RWPE2 (cell line): ENCODE data around the gene SMYD3.

Source experiments
- ATAC-seq: fragments of 200-7000 bp; cut with Tn5 transposase; 3 replicates; pipeline ENCODE4 v1.9.1; 2021; ENCODE audit warnings: low read depth
- DNase-seq: peaks from one replicate; pipeline ENCODE4 v3.0.0-alpha.2; 2020; ENCODE audit warnings: low spot score
- H3K27ac ChIP-seq: fragments of 450-650 bp; 2 replicates; pipeline ENCODE4 v1.5.1; 2017; ENCODE audit warnings: mild to moderate bottlenecking; ENCODE audit not compliant: poor library complexity, severe bottlenecking
- H3K27me3 ChIP-seq: fragments of 250-450 bp; sonication (Bioruptor Pico); 2 replicates; pipeline ENCODE4 v1.5.1; 2021; ENCODE audit warnings: mild to moderate bottlenecking, moderate library complexity; ENCODE audit not compliant: insufficient read depth, poor library complexity, severe bottlenecking
- H3K36me3 ChIP-seq: fragments of 250-450 bp; sonication (Bioruptor Pico); 2 replicates; pipeline ENCODE4 v1.5.1; 2020; ENCODE audit warnings: low read depth, mild to moderate bottlenecking, moderate library complexity
- H3K4me1 ChIP-seq: fragments of 250-450 bp; sonication (Bioruptor Pico); 2 replicates; pipeline ENCODE4 v1.5.1; 2021; ENCODE audit warnings: mild to moderate bottlenecking, moderate library complexity; ENCODE audit not compliant: insufficient read depth, poor library complexity, severe bottlenecking
- H3K4me3 ChIP-seq: fragments of 250-450 bp; sonication (Bioruptor Pico); 2 replicates; pipeline ENCODE4 v1.5.1; 2021; ENCODE audit warnings: mild to moderate bottlenecking, moderate library complexity; ENCODE audit not compliant: severe bottlenecking
- H3K9me3 ChIP-seq: fragments of 250-450 bp; sonication (Bioruptor Pico); 2 replicates; pipeline ENCODE4 v1.5.1; 2021; ENCODE audit warnings: mild to moderate bottlenecking, moderate library complexity; ENCODE audit not compliant: severe bottlenecking
- CTCF ChIP-seq: fragments of 450-650 bp; IDR thresholded peaks from one replicate; pipeline ENCODE4 v1.5.1; 2017; ENCODE audit warnings: mild to moderate bottlenecking, moderate library complexity; ENCODE audit not compliant: poor library complexity, severe bottlenecking

Gene SMYD3

GRCh38 chr1:246232126-246232525 is 275.0 kb downstream of the SMYD3 start:
- H3K27ac ChIP-seq = no peak overlapping the region
- ATAC-seq (no peak), DNase-seq (no peak)
- no peaks in the 10 kb centered on the region for H3K27me3 ChIP-seq
- H3K9me3 ChIP-seq = no peaks in the 10 kb centered on the region
- no peaks in the 10 kb centered on the region for H3K4me1 ChIP-seq
- no peaks in the 10 kb centered on the region for H3K36me3 ChIP-seq
- TF ChIP-seq CTCF = no peak
- H3K4me3 ChIP-seq = no peak overlapping the region

DNA sequence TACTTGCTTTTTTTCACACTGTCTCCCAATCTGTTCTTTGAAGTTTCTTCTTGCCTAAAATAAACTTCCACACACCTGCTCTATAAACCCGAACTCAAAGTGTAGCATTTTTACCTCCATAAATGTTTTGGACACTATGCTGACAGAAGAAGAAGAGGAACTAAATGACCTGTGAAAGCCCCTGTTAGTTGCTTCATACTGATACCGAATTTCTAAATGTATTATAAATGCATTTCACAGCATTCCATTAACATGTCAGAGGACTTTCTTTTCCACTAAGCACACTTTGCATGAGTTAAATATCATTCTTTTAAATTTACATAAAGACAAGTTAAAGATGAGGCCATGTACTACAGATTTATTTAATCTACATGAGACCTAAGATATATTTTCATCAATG is 281.0 kb downstream of the SMYD3 start:
- no peak for TF ChIP-seq CTCF
- no peak overlapping the region for H3K4me3 ChIP-seq
- no peaks in the 10 kb centered on the region for H3K36me3 ChIP-seq
- no peak overlapping the region for H3K27ac ChIP-seq
- ATAC-seq (no peak), DNase-seq (no peak)
- H3K4me1 ChIP-seq = no peaks in the 10 kb centered on the region
- no peaks in the 10 kb centered on the region for H3K27me3 ChIP-seq
- H3K9me3 ChIP-seq = no peaks in the 10 kb centered on the region

GRCh38 chr1:246221485-246222255 is 285.4 kb downstream of the SMYD3 start:
- no peaks in the 10 kb centered on the region for H3K27me3 ChIP-seq
- H3K27ac ChIP-seq = no peak overlapping the region
- H3K9me3 ChIP-seq = no peaks in the 10 kb centered on the region
- H3K36me3 ChIP-seq = no peaks in the 10 kb centered on the region
- no peak overlapping the region for H3K4me3 ChIP-seq
- no peak for ATAC-seq
- DNase-seq = no peak
- TF ChIP-seq CTCF = no peak
- no peaks in the 10 kb centered on the region for H3K4me1 ChIP-seq

DNA sequence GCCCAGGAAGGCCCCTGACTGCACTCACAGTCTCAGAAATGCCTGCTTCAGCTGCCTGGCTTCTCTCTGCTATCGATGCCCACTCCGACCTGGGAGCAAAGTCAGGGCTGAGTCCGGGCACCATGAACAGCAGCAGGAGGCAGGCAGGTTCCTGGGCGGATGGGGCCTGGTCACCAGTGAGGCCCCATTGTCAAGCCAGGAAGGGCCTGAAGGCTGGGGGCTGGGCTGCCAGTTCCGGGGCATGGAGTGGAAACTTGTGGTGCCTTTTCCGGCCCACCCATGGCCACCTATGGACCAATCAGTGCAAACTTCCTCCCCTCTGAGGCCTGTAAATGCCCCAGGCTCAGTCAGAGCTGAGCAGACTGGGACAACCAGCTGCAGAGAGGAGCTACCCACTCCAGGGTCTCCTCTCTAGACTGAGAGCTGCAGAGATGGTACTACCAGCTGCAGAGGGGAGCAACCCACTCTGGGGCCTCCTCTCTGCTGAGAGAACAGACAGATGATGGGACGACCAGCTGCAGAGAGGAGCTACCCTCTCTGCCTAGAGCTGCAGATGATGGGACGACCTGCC is 286.5 kb downstream of the SMYD3 start:
- Histone ChIP-seq H3K4me3 (no peak overlapping the region), H3K27me3 (no peaks in the 10 kb centered on the region), H3K4me1 (no peaks in the 10 kb centered on the region), H3K9me3 (no peaks in the 10 kb centered on the region), H3K36me3 (no peaks in the 10 kb centered on the region), H3K27ac (no peak overlapping the region)
- TF ChIP-seq CTCF = no peak
- DNase-seq = no peak
- ATAC-seq = no peak

DNA sequence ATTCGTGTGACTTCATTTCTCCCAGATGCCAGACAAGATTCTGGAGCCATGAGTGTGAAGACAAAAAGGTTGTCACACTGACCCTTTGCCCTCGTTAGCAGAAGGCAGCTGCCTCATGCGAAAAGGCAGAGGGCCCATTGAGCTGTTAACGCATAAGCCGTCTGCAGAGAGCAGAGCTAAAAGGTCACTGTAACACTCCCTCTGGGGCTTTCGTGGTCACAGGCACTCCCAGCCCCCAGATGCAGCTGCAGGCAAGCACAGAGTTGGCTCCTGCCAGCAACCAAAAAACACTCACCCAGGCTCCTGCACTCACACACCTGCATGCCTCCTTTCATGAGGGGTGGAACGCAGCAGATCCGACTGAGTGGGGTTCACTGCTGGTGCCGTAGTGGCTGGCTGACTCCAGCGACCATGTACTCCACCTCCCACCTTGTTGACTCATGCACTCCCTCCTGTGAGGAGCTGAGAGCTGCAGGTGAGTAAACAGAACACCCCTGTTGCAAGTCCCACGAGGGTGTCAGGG is 287.5 kb downstream of the SMYD3 start:
- TF ChIP-seq CTCF = no peak
- no peaks in the 10 kb centered on the region for H3K27me3 ChIP-seq
- H3K27ac ChIP-seq = no peak overlapping the region
- no peak for DNase-seq
- H3K4me3 ChIP-seq = no peak overlapping the region
- H3K9me3 ChIP-seq = no peaks in the 10 kb centered on the region
- no peaks in the 10 kb centered on the region for H3K4me1 ChIP-seq
- ATAC-seq = no peak
- no peaks in the 10 kb centered on the region for H3K36me3 ChIP-seq
